Erythroblast (primary cell): ENCODE results near the gene SH2D3A.

Experiments
- GATA1 ChIP-seq: IDR thresholded peaks from 2 replicates; pipeline ENCODE4 v1.6.1; 2011; ENCODE audit warnings: low read depth, mild to moderate bottlenecking, control low read depth, low read length, moderate library complexity
- POLR2A ChIP-seq: IDR thresholded peaks from 2 replicates; pipeline ENCODE4 v1.6.1; 2011; ENCODE audit warnings: mild to moderate bottlenecking, low read length

DNA sequence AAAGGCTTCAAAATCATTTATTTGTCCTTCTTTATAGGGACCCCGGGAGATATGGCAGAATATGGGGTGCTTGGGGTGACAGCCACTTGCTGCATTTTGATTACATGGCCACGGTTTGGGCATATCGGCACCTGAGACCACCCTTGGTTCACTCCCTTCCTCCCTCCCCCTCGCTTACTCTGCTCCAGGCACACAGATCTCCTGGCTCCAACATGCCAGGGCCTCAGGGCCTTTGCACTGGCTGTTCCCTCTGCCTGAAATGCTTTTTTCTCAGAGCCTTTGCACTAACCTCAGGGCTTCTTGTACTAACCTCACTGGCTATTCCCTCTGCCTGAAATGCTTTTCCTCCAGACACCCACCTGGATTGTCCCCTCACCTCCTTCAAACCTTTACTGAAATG is 29.0 kb upstream of the SH2D3A start:
- no peak for TF ChIP-seq POLR2A
- no peak for TF ChIP-seq GATA1
